PC-3 (cell line): ENCODE results near the gene IQCE. TPM values are rescaled to one million over a fixed set of nuclear protein-coding genes. Genes with fewer than 3 reads are reported as not detected.

Experiments used
- ATAC-seq: fragments of 200-7000 bp; cut with Tn5 transposase; 2 replicates; pipeline ENCODE4 v1.9.1; 2020; ENCODE audit warnings: mild to moderate bottlenecking, moderate library complexity
- BruUV-seq: library from RNA; stranded (reverse); fragments of 400-500 nt; replicated peaks from 2 replicates; lab custom pipeline; 2021; lab: Mats Ljungman, UMichigan
- CTCF ChIA-PET: fragments of 300-600 bp; sonication (Branson Sonifier 250); formaldehyde crosslinking; loops from one replicate; lab custom pipeline; 2022; ENCODE audit warnings: antibody characterized with exemption; lab: Charles Lee
- POLR2A ChIA-PET: fragments of 300-600 bp; sonication (Branson Sonifier 250); formaldehyde crosslinking; loops from one replicate; lab custom pipeline; 2022; ENCODE audit warnings: antibody characterized with exemption; ENCODE audit not compliant: unreplicated experiment; lab: Charles Lee
- DNase-seq: peaks from one replicate; pipeline ENCODE4 v3.0.0-alpha.2; 2015
- H2AFZ ChIP-seq: fragments of 300-600 bp; sonication (generic); 2 replicates; pipeline ENCODE4 v1.6.0; 2016; ENCODE audit warnings: antibody characterized with exemption, low read length
- H3F3A ChIP-seq: fragments of 300-600 bp; sonication (generic); one replicate; pipeline ENCODE4 v1.6.0; 2017; ENCODE audit warnings: antibody characterized with exemption, low read length, control low read depth, mild to moderate bottlenecking; ENCODE audit not compliant: unreplicated experiment
- H3K27ac ChIP-seq: fragments of 300-600 bp; sonication (generic); 2 replicates; pipeline ENCODE4 v1.5.1; 2016; ENCODE audit warnings: mild to moderate bottlenecking, low read length
- H3K27me3 ChIP-seq: fragments of 300-600 bp; sonication (generic); 2 replicates; pipeline ENCODE4 v1.6.1; 2016; ENCODE audit warnings: low read length, mixed read lengths
- H3K36me3 ChIP-seq: fragments of 300-600 bp; sonication (generic); 2 replicates; pipeline ENCODE4 v1.6.1; 2016; ENCODE audit warnings: low read depth, mixed run types, low read length, mixed read lengths
- H3K4me1 ChIP-seq: fragments of 300-600 bp; sonication (generic); 2 replicates; pipeline ENCODE4 v1.5.1; 2016; ENCODE audit warnings: low read length; ENCODE audit not compliant: insufficient read depth
- H3K4me2 ChIP-seq: fragments of 300-600 bp; sonication (generic); 2 replicates; pipeline ENCODE4 v1.6.0; 2016; ENCODE audit warnings: low read length
- H3K4me3 ChIP-seq: fragments of 300-600 bp; sonication (generic); 2 replicates; pipeline ENCODE4 v1.5.1; 2016; ENCODE audit warnings: mild to moderate bottlenecking, low read length, mixed read lengths
- H3K79me2 ChIP-seq: fragments of 300-600 bp; sonication (generic); 2 replicates; pipeline ENCODE4 v1.6.1; 2017; ENCODE audit warnings: low read length, mixed read lengths
- H3K9ac ChIP-seq: fragments of 300-600 bp; sonication (generic); 2 replicates; pipeline ENCODE4 v1.6.0; 2016; ENCODE audit warnings: mild to moderate bottlenecking, low read length
- H3K9me2 ChIP-seq: fragments of 300-600 bp; sonication (generic); replicated peaks from 2 replicates; pipeline ENCODE4 v1.6.1; 2016; ENCODE audit warnings: mixed run types, low read length, mixed read lengths
- H3K9me3 ChIP-seq: fragments of 300-600 bp; sonication (generic); 2 replicates; pipeline ENCODE4 v1.6.1; 2016; ENCODE audit warnings: low read length, mixed read lengths
- H4K20me1 ChIP-seq: fragments of 300-600 bp; sonication (generic); 2 replicates; pipeline ENCODE4 v1.6.1; 2016; ENCODE audit warnings: low read length, mixed read lengths
- CTCF ChIP-seq: fragments of 300-600 bp; sonication (generic); conservative IDR thresholded peaks from 2 replicates; pipeline ENCODE4 v1.5.1; 2017; ENCODE audit warnings: antibody characterized with exemption, low read depth, mild to moderate bottlenecking, low read length
- EZH2 ChIP-seq: fragments of 300-600 bp; sonication (generic); IDR thresholded peaks from one replicate; pipeline ENCODE4 v1.6.1; 2017; ENCODE audit warnings: antibody characterized with exemption, mild to moderate bottlenecking, low read length; ENCODE audit not compliant: unreplicated experiment
- EZH2phosphoT487 ChIP-seq: fragments of 300-600 bp; sonication (generic); IDR thresholded peaks from 2 replicates; pipeline ENCODE4 v1.6.1; 2018; ENCODE audit warnings: mild to moderate bottlenecking, antibody characterized with exemption, low read length, borderline replicate concordance
- intact Hi-C: fragments of 100-400 bp; cut with micrococcal nuclease; formaldehyde crosslinking; loops from 2 replicates; pipeline ENCODE4 v1.9.0; 2023
- total RNA-seq: library from RNA; depleted of rRNA; stranded (reverse); fragments of >200 nt; gene quantifications from 2 replicates; pipeline ENCODE4 v1.2.3, GENCODE V29; 2014

Gene IQCE
- total RNA-seq, 1 experiment from 2014 or later = 9.7 TPM

GRCh38 chr7:2645274-2645868 is 86.6 kb downstream of the IQCE start:
- no peak overlapping the region for H3K4me3 ChIP-seq
- TF ChIP-seq EZH2phosphoT487 = no peak
- TF ChIP-seq CTCF = no peak
- no peak for TF ChIP-seq EZH2
- no peak overlapping the region for H3K4me2 ChIP-seq
- H4K20me1 ChIP-seq = no peaks in the 10 kb centered on the region
- POLR2A ChIA-PET = no interaction called here
- H3K36me3 ChIP-seq = no peaks in the 10 kb centered on the region
- CTCF ChIA-PET = no interaction called here
- H3K9ac ChIP-seq = no peak overlapping the region
- no peak overlapping the region for H2AFZ ChIP-seq
- no peaks in the 10 kb centered on the region for H3K9me3 ChIP-seq
- H3K79me2 ChIP-seq = no peaks in the 10 kb centered on the region
- no TSS peak for BruUV-seq
- no peaks in the 10 kb centered on the region for H3F3A ChIP-seq
- H3K27ac ChIP-seq = no peak overlapping the region
- no peaks in the 10 kb centered on the region for H3K9me2 ChIP-seq
- H3K4me1 ChIP-seq = no peaks in the 10 kb centered on the region
- no peak for ATAC-seq
- H3K27me3 ChIP-seq = no peaks in the 10 kb centered on the region
- DNase-seq = no peak
- intact Hi-C loops = no loop called here

GRCh38 chr7:2646336-2646679 is 87.5 kb downstream of the IQCE start:
- H3K4me2 ChIP-seq = no peak overlapping the region
- intact Hi-C loops = no loop called here
- ATAC-seq = no peak
- H3K36me3 ChIP-seq = no peaks in the 10 kb centered on the region
- no peaks in the 10 kb centered on the region for H3K9me3 ChIP-seq
- TF ChIP-seq EZH2phosphoT487 = no peak
- no peak for TF ChIP-seq EZH2
- TF ChIP-seq CTCF = no peak
- BruUV-seq = no TSS peak
- H3K79me2 ChIP-seq = no peaks in the 10 kb centered on the region
- POLR2A ChIA-PET = no interaction called here
- no peaks in the 10 kb centered on the region for H3K9me2 ChIP-seq
- DNase-seq = no peak
- no peaks in the 10 kb centered on the region for H3F3A ChIP-seq
- no peak overlapping the region for H3K4me3 ChIP-seq
- no peaks in the 10 kb centered on the region for H3K4me1 ChIP-seq
- no peaks in the 10 kb centered on the region for H4K20me1 ChIP-seq
- H3K9ac ChIP-seq = no peak overlapping the region
- H3K27me3 ChIP-seq = no peaks in the 10 kb centered on the region
- no peak overlapping the region for H3K27ac ChIP-seq
- CTCF ChIA-PET = no interaction called here
- no peak overlapping the region for H2AFZ ChIP-seq

GRCh38 chr7:2646680-2647571 is 88.1 kb downstream of the IQCE start:
- H3K9me3 ChIP-seq = no peaks in the 10 kb centered on the region
- H3K9ac ChIP-seq = no peak overlapping the region
- no peaks in the 10 kb centered on the region for H3K27me3 ChIP-seq
- no peak overlapping the region for H2AFZ ChIP-seq
- TF ChIP-seq EZH2phosphoT487 = no peak
- TF ChIP-seq EZH2 = no peak
- TF ChIP-seq CTCF = no peak
- H3K27ac ChIP-seq = no peak overlapping the region
- H3K4me2 ChIP-seq = no peak overlapping the region
- H3K9me2 ChIP-seq = no peaks in the 10 kb centered on the region
- no peaks in the 10 kb centered on the region for H3K36me3 ChIP-seq
- ChIA-PET CTCF (no interaction called here), POLR2A (no interaction called here)
- BruUV-seq = no TSS peak
- H3F3A ChIP-seq = no peaks in the 10 kb centered on the region
- no peak for DNase-seq
- H3K4me1 ChIP-seq = no peaks in the 10 kb centered on the region
- intact Hi-C loops = no loop called here
- H3K4me3 ChIP-seq = no peak overlapping the region
- no peaks in the 10 kb centered on the region for H4K20me1 ChIP-seq
- no peak for ATAC-seq
- no peaks in the 10 kb centered on the region for H3K79me2 ChIP-seq
